ENCODE results near the gene FAIM2.
"Not testable (repeated sequence)": the region's sequence is repeated elsewhere in the genome, so short reads cannot be mapped to it uniquely, and the experiment has no call there.

Gene FAIM2

DNA sequence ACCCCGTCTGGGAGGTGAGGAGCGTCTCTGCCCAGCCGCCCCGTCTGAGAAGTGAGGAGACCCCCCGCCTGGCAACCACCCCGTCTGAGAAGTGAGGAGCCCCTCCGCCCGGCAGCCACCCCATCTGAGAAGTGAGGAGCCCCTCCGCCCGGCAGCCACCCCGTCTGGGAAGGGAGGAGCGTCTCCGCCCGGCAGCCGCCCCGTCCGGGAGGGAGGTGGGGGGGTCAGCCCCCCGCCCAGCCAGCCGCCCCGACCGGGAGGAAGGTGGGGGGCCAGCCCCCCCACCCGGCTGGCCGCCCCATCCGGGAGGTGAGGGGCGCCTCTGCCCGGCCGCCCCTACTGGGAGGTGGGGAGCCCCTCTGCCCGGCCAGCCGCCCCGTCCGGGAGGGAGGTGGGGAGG lies 42.8 kb downstream of the FAIM2 start:
- DNase-seq = not testable (repeated sequence)

GRCh38 chr12:49855890-49856289 lies 47.8 kb downstream of the FAIM2 start:
- not testable (repeated sequence) for DNase-seq

DNA sequence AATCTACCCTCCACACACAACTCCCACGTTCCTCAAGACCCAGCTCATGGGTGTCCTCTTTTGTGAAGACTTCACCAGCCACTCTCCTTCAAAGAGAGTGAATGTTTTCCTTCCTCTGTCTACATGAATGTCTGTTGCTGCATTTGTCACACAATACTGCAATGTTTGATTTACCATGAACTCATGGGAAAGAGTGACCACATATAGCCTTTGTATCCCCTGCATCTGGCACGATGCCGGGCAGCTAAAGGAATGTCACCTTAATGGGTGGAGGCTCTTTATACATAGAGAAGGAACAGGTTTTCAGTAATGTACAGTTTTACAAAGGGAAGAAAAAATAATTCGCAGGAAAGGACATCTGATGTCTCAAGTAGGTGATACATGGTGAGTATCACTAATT lies 48.7 kb downstream of the FAIM2 start:
- DNase-seq = no peak

GRCh38 chr12:49853671-49854070 lies 50.0 kb downstream of the FAIM2 start:
- no peak for DNase-seq

GRCh38 chr12:49847161-49847560 lies 56.5 kb downstream of the FAIM2 start:
- DNase-seq = no peak

GRCh38 chr12:49846032-49846431 lies 57.7 kb downstream of the FAIM2 start:
- DNase-seq = no peak

DNA sequence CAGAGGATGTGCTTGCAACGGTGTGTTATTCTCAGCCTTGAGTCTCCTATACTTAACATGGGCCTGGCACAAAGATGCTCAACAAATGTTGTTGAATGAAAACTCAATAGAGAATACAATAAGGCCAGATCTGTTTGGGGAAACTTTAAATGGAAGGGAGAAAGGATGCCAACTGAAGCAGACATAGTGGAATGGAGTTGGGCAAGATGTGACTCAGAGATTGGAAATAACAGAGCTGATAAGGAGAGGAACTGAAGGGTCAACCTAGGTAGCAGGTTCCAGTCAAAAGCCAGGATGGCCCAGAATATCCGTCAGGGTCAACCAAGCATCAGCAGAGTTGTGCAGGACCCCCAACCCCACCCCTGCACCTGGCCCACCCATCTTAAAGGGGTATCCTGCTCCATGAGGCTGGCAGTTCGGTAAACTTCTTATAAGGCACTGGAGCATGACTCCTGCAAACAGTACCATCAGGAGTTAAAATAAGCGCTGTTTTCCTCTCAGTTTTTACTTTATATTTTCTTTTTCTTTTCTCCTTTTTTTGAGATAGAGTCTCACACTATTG lies 59.7 kb downstream of the FAIM2 start:
- no peak for DNase-seq

DNA sequence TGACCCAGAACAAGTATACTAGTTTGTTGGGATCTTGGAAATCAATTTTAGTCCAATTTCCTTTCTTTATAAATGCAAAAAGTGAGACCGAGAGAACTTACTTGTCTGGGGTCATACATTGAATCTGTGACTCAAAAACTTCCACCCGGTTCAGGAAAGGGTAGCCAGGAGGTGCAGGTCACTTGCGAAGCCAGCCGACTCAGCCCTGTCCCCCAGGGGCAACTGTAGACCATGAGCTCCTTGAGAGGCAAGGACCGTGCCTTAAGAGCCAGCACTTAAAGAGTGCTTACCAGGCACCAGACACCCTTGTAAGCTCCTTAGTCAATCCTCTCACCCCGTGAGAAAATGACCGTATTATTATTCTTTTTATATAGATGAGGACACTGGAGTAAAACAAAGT lies 60.3 kb downstream of the FAIM2 start:
- DNase-seq = no peak

DNA sequence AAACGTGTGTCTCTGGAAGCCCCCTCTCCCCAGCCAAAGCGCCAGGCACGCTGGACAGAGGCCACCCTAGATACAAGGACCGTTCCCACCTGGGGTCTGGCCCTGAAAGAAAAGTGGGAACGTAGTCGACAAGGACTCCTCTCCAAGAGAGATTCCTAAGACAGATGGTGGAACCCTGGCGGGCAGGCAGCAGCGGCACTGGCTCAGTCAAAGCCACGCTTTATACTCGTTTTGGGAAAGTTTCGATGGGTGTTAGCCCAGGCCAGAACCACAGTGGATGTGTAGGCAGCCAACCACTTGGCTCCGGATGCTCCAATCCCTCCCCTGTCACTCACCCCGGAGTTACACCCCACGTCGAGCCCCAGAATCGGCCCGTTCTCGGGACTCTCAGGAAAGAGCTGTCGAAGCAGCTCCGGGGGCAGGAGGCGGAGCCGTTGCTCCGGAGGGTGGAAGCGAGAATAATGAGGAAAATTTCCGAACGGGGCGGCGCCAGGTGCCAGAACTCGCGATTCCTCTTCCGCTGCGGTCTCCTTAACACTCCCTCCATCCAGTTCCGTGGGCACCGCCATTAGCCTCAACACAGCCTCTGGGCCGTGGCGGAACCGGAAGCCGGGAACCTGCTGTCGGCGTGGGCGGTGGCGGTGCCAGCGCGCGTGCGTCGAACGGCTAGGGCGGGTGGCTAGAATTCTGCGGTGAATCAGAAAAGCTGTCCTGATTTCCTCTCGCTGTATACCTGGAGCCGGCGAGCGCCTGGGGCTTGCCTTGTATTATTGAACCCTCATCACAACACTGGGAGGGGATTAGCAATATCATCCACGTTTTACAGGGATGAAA lies 61.0 kb downstream of the FAIM2 start, which contains the start of gene BCDIN3D:
TSS of gene BCDIN3D (minus strand) at position 588 of the 834 bp plus-strand sequence. CDS start at position 569, 19 bp downstream.
- DNase-seq = peak; percentile 94

- DNase-seq = peak; percentile 50
These were observed 64.6 kb downstream of the FAIM2 start for GRCh38 chr12:49838973-49839633.

- DNase-seq = no peak
These were observed 70.8 kb downstream of the FAIM2 start for GRCh38 chr12:49832836-49833421.

GRCh38 chr12:49831717-49832116 lies 72.0 kb downstream of the FAIM2 start:
- DNase-seq = no peak

DNA sequence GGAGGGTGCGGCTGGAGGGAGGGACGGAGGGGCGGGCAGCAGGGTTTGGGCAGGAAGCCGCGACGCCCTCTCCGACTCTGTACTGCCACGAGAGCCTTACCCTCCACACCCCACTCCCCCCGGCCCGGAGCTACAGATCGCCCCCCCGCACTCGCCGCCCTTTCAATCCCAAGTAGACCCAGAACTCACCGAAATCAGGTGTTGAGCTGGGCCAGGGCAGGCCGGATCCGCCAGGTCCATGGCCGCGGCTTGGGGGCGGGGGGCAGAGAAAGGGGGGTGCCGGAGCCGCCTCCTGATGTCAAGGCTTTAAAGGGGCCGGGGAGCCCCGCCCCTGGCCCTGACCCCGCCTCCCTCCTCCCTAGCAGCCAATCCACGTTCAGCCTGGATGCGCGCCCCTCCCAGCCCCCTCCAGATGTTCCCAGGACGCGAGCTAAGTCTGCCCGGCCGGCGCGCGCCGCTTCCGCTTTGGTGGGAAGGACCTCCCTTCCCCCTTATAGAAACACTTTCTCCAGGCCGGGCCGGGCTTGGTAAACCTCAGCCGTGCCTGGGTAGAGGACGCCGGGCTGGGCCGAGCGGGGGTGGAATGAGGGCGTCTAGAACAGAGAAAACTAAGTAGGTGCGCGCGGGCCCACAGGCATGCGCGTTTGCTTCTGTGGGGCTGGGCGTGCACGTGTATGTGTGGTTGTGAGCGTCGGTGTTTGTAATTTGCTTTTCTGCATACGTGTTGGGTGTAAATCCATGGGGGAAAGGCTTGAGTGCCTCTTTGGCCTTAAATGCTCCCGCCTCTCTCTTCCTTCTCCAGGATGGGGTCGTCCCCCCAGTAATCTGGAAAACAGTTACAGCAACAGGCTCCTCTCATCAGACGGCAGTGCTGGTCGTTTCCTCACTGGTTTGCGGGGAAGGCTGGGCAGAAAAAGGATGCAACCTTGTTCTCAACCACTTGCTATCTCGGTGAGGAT lies 75.3 kb downstream of the FAIM2 start, which contains the start of gene NCKAP5L:
TSS of gene NCKAP5L (minus strand) at position 281 of the 959 bp plus-strand sequence. CDS start 24,369 bp downstream, outside the sequence.
- DNase-seq = peak; percentile 97

DNA sequence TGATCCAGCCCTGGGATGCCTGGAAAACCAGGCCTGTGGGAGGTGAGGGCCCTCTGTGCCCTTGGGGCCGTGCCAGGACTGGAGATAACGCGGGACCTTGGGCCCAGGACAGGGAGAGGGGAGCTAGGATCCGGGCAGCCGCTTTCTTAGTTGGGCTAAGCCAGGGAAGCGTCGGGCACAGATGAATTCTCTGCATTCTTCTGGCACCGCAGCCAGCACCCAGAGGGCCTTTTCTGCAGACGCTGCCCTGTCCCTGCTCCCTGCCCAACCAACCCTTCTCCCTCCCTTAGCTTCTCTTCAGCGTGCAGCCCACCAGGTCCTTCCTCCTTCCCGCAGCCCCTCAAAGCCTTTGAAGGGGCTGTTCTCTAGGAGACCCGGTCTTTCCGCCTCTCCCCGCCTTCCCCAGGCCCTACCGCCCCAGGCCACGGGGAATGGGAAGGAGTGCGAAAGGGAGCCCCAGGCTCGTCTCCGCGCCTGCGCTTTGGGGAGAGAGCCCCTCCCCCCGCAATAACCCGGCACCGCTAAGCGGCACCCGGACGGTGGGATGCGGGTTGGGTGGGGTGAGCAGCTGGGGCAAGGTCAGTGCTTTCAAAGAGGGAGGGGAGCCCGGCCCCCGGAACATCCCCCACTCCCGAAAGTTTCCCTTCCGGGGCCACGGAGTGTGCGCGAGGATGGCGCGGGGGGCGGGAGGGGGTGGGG lies 76.2 kb downstream of the FAIM2 start:
- DNase-seq = peak; percentile 64

GRCh38 chr12:49827051-49827400 lies 76.7 kb downstream of the FAIM2 start:
- no peak for DNase-seq

GRCh38 chr12:49825971-49826421 lies 77.7 kb downstream of the FAIM2 start:
- no peak for DNase-seq

DNA sequence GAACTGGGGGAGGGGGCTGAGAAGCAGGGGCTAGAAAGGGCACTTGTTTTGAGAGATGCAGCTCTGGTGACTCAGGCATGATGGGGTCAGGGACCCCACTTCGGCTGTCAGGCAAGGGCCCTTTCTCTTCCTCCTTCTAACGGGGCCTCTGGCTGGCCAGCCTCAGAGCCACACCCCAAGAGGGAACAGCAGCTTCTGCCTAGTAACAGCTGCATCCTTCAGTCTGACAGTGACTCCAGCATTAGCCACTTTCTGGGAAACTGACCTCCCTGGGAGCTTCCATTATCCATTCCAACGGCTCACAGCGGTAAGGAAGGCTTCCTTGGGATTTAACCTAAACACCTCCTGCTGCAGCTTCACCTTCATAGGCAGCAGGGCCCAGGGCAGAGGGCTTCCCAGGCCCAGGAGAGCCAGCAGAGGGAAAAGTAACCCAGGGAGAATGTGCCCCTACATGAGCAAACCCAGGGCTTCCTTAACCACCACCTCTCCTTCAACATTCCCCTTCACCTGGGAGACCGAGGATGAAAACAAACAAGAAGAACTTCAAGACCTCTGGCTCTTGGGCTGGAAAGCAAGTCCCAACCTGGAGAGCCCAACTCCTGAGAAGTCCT lies 78.2 kb downstream of the FAIM2 start:
- DNase-seq = no peak

- DNase-seq = no peak
These were observed 78.8 kb downstream of the FAIM2 start for GRCh38 chr12:49824895-49825294.

DNA sequence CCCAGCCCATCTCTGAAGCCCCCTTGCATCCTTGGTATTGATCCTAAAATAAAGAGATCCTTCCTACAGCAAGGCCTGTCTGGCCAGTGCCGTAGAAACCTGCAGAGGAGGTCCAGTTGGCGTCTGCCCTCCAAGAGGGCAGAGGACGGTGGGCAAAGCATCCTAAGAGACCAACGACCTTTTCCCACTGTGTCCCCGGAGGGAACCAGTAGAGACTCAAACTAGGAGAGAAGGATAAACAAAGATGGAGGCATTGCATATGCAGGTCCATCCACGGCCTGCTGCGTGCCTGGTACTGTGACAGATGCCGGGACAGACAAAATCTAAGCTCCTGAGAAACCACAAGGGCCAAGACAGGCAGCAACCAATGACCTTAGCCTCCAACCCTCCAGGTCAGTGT lies 79.3 kb downstream of the FAIM2 start:
- DNase-seq = no peak

DNA sequence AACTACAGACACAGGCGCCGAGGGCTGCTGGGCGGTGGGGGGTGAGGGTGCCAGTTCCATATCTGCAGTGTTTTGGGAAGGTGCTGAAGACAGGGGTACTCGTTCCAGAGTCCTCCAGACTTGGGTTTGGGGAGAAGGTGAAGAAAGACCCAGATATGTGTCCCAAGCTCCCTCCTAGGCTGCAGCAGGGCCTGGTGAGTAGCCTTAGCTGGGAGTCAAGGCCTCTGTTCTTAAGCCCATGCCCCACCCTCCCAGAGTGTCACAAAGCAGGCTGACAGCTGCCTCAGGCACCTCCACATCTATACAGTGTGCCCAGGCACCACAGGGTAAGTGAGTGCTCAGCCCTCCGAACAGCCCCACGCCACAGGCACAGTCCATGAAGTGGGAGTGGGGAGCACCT lies 79.7 kb downstream of the FAIM2 start:
- DNase-seq = no peak

GRCh38 chr12:49823350-49823749 lies 80.3 kb downstream of the FAIM2 start:
- no peak for DNase-seq

All from CD4-positive, alpha-beta T cell treated with Interleukin-6 for 4 hours (primary cell).